Right atrium auricular region (tissue), 2 donors: ENCODE results near the gene UGT2A3. TPM values are rescaled to one million over a fixed set of nuclear protein-coding genes. Genes with fewer than 3 reads are reported as not detected.
"Not testable (repeated sequence)": the region's sequence is repeated elsewhere in the genome, so short reads cannot be mapped to it uniquely, and the experiment has no call there.

Experiments used
- DNase-seq: peaks from one replicate; pipeline ENCODE4 v3.0.0-alpha.2; 2019; ENCODE audit warnings: low spot score
- H3K27ac ChIP-seq, 2 donors: fragments of 200-600 bp; sonication (generic); 1 replicate in 1 of 2; 2 replicates in 1 of 2; pipeline ENCODE4 v1.5.1; 2016 to 2019
- H3K27me3 ChIP-seq, 2 donors: fragments of 200-600 bp; sonication (generic); one replicate each; pipeline versions ENCODE4 v1.5.1 to v1.6.0; 2017 to 2019
- H3K36me3 ChIP-seq: fragments of 200-600 bp; sonication (generic); one replicate; pipeline ENCODE4 v1.5.1; 2016
- H3K4me1 ChIP-seq, 2 donors: fragments of 200-600 bp; sonication (generic); one replicate each; pipeline versions ENCODE4 v1.5.1 to v1.6.0; 2017 to 2019
- H3K4me3 ChIP-seq, 2 donors: fragments of 200-600 bp; sonication (generic); 1 replicate in 1 of 2; 2 replicates in 1 of 2; pipeline ENCODE4 v1.5.1; 2017 to 2019; ENCODE audit warnings: mild to moderate bottlenecking in 1 of 2, moderate library complexity in 1 of 2
- H3K9me3 ChIP-seq, 2 donors: fragments of 200-600 bp; sonication (generic); one replicate each; pipeline ENCODE4 v1.5.1; 2019
- CTCF ChIP-seq, 2 donors: fragments of 200-600 bp; sonication (generic); IDR thresholded peaks; one replicate each; pipeline ENCODE4 v1.5.1; 2019; ENCODE audit warnings: antibody characterized with exemption in 2 of 2
- total RNA-seq, 2 donors: library from RNA; depleted of rRNA; stranded (reverse); fragments of >200 nt; gene quantifications; one replicate each; pipeline ENCODE4 v1.1.0, GENCODE V29; 2016

Gene UGT2A3
- total RNA-seq, 2 donors from 2014 or later: not detected

DNA sequence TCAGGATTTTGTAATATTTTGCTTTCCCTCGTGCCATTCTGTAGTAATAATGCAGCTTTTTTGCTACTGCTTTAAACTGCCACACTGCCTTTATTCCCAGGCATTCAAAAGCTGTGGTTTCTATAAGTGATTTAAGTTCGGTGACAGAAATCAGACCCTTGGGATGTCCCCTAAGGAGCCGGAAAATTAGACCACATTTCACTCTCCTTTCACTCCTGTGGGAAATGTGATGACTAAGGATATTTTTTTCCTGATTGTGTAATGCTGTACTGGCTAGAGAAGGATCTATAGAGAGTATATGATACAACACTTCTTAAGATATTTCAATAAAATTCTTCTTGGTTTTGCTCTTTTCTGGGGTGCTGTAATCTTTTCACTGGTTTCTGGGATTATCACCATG is 24.4 kb downstream of the UGT2A3 start:
- no peak for TF ChIP-seq CTCF (IDR thresholded peaks at IDR 0.05)
- Histone ChIP-seq H3K9me3 (peaks cover 0 to 7% of the 10 kb centered on the region in 2 donors), H3K27ac (no peak overlapping the region)

GRCh38 chr4:68922202-68922601 is 29.4 kb downstream of the UGT2A3 start:
- not testable (repeated sequence) for H3K36me3 ChIP-seq, H3K9me3 ChIP-seq, H3K4me1 ChIP-seq, H3K27ac ChIP-seq, H3K27me3 ChIP-seq, H3K4me3 ChIP-seq, DNase-seq

More for the DNA sequence above, 24.4 kb downstream of the UGT2A3 start:
- Histone ChIP-seq H3K36me3 (no peaks in the 10 kb centered on the region), H3K4me1 (no peaks in the 10 kb centered on the region), H3K27me3 (no peaks in the 10 kb centered on the region), H3K4me3 (no peak overlapping the region)
- no peak for DNase-seq

DNA sequence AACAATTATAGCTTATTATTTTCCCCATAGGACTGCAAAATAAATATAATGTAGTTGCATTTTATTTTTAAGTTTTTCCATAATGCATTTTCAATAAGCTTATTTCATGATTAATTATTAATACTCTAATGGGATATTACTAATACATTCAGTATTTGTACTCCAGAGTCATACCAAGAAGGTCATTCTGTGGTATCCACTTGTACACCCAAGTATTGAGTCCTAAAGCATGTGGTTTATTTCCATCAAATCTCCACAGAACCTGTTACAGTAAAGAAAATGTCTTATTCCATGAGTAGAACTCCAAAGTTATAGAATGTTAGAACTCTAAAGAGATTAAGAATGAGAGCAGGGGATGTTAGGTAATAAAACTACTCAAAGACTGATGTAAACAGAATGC is 30.6 kb downstream of the UGT2A3 start:
- Histone ChIP-seq H3K4me3 (no peak overlapping the region), H3K27me3 (no peaks in the 10 kb centered on the region), H3K27ac (no peak overlapping the region), H3K4me1 (no peaks in the 10 kb centered on the region), H3K36me3 (no peaks in the 10 kb centered on the region), H3K9me3 (no peaks in the 10 kb centered on the region)
- no peak for TF ChIP-seq CTCF (IDR thresholded peaks at IDR 0.05)
- no peak for DNase-seq

GRCh38 chr4:68917016-68917415 is 34.6 kb downstream of the UGT2A3 start:
- TF ChIP-seq CTCF (IDR thresholded peaks at IDR 0.05): no peak
- H3K27ac ChIP-seq: no peak overlapping the region
- H3K27me3 ChIP-seq: no peaks in the 10 kb centered on the region
- no peak overlapping the region for H3K4me3 ChIP-seq
- no peaks in the 10 kb centered on the region for H3K4me1 ChIP-seq
- no peaks in the 10 kb centered on the region for H3K9me3 ChIP-seq
- no peak for DNase-seq
- H3K36me3 ChIP-seq: no peaks in the 10 kb centered on the region

- H3K27me3 ChIP-seq: no peaks in the 10 kb centered on the region
- H3K36me3 ChIP-seq: no peaks in the 10 kb centered on the region
- no peak for TF ChIP-seq CTCF (IDR thresholded peaks at IDR 0.05)
- H3K27ac ChIP-seq: no peak overlapping the region
- no peaks in the 10 kb centered on the region for H3K9me3 ChIP-seq
- H3K4me1 ChIP-seq: no peaks in the 10 kb centered on the region
- no peak overlapping the region for H3K4me3 ChIP-seq
- DNase-seq: no peak
Observed at GRCh38 chr4:68912807-68913206, 38.8 kb downstream of the UGT2A3 start.

- H3K4me3 ChIP-seq: no peak overlapping the region
- no peak overlapping the region for H3K27ac ChIP-seq
- no peak for TF ChIP-seq CTCF (IDR thresholded peaks at IDR 0.05)
- H3K9me3 ChIP-seq: no peaks in the 10 kb centered on the region
- no peaks in the 10 kb centered on the region for H3K27me3 ChIP-seq
- H3K4me1 ChIP-seq: no peaks in the 10 kb centered on the region
- no peak for DNase-seq
- no peaks in the 10 kb centered on the region for H3K36me3 ChIP-seq
Observed at GRCh38 chr4:68909385-68909784, 42.2 kb downstream of the UGT2A3 start.
